ENCODE data around the gene RAD1.

GRCh38 chr5:34924462-34924765 lies 9.1 kb upstream of the RAD1 start:
- TF ChIP-seq ZNF138 (CRISPR knock-in tag; conservative IDR thresholded peaks at IDR 0.05) (no peak), SOX15 (CRISPR knock-in tag; IDR thresholded peaks at IDR 0.05) (no peak), OVOL2 (CRISPR knock-in tag; IDR thresholded peaks at IDR 0.05; ENCODE audit: borderline replicate concordance) (no peak), ARID4B (CRISPR knock-in tag; IDR thresholded peaks at IDR 0.05; ENCODE audit: borderline replicate concordance) (no peak), KAT7 (CRISPR knock-in tag; IDR thresholded peaks at IDR 0.05; ENCODE audit: borderline replicate concordance) (no peak), CTCF (IDR thresholded peaks at IDR 0.05) (no peak), E2F5 (CRISPR knock-in tag; IDR thresholded peaks at IDR 0.05) (no peak), ZNF281 (CRISPR knock-in tag; IDR thresholded peaks at IDR 0.05) (no peak), CBFB (CRISPR knock-in tag; IDR thresholded peaks at IDR 0.05; ENCODE audit: low read depth) (no peak), FOXP1 (CRISPR knock-in tag; IDR thresholded peaks at IDR 0.05; ENCODE audit: borderline replicate concordance) (no peak), USF2 (CRISPR knock-in tag; IDR thresholded peaks at IDR 0.05) (no peak)
